Neural cell (in vitro differentiated cells): ENCODE measurements around the gene PDCD4. TPM values are rescaled to one million over a fixed set of nuclear protein-coding genes. Genes with fewer than 3 reads are reported as not detected.

Experiments
- H2AFZ ChIP-seq: fragments of 200-600, 300-800 bp; sonication (generic), shearing (Covaris generic); 2 replicates; pipeline ENCODE4 v1.6.0; 2014; ENCODE audit warnings: low read depth, mild to moderate bottlenecking, antibody characterized with exemption, low read length, moderate library complexity
- H3F3A ChIP-seq: fragments of 200-600 bp; shearing (Covaris generic); 2 replicates; pipeline ENCODE4 v1.6.1; 2016; ENCODE audit warnings: mild to moderate bottlenecking, moderate library complexity, mixed read lengths, antibody characterized with exemption, low read length; ENCODE audit not compliant: insufficient read depth, poor library complexity, severe bottlenecking
- H3K27ac ChIP-seq: fragments of 200-600, 300-800 bp; sonication (generic), shearing (Covaris generic); 2 replicates; pipeline ENCODE4 v1.5.1; 2014; ENCODE audit warnings: mild to moderate bottlenecking, low read length, moderate library complexity
- H3K27me3 ChIP-seq: fragments of 300-800, 200-600 bp; sonication (generic), shearing (Covaris generic); 2 replicates; pipeline ENCODE4 v1.6.0; 2014; ENCODE audit warnings: mild to moderate bottlenecking, low read depth, low read length, moderate library complexity; ENCODE audit not compliant: insufficient read depth
- H3K36me3 ChIP-seq: fragments of 300-800, 200-600 bp; sonication (generic), shearing (Covaris generic); 2 replicates; pipeline ENCODE4 v1.5.1; 2014; ENCODE audit warnings: mild to moderate bottlenecking, antibody characterized with exemption, low read length, moderate library complexity; ENCODE audit not compliant: insufficient read depth
- H3K4me2 ChIP-seq: fragments of 300-800, 200-600 bp; sonication (generic), shearing (Covaris generic); 2 replicates; pipeline ENCODE4 v1.6.0; 2014; ENCODE audit warnings: mild to moderate bottlenecking, low read length
- H3K4me3 ChIP-seq: fragments of 300-800, 200-600 bp; sonication (generic), shearing (Covaris generic); 2 replicates; pipeline ENCODE4 v1.5.1; 2014; ENCODE audit warnings: mild to moderate bottlenecking, low read length, moderate library complexity
- H3K79me2 ChIP-seq: fragments of 200-600 bp; shearing (Covaris generic); replicated peaks from 2 replicates; pipeline ENCODE4 v1.6.0; 2014; ENCODE audit warnings: mild to moderate bottlenecking, low read length, moderate library complexity; ENCODE audit not compliant: insufficient read depth
- H3K9ac ChIP-seq: fragments of 300-800, 200-600 bp; sonication (generic), shearing (Covaris generic); 2 replicates; pipeline ENCODE4 v1.6.1; 2016; ENCODE audit warnings: mild to moderate bottlenecking, low read length, mixed read lengths
- H3K9me2 ChIP-seq: fragments of 200-600 bp; shearing (Covaris generic); 2 replicates; pipeline ENCODE4 v1.6.1; 2016; ENCODE audit warnings: mild to moderate bottlenecking, low read length, mixed read lengths; ENCODE audit not compliant: insufficient read depth
- H3K9me3 ChIP-seq: fragments of 200-600, 300-800 bp; sonication (generic), shearing (Covaris generic); 2 replicates; pipeline ENCODE4 v1.6.1; 2016; ENCODE audit warnings: mild to moderate bottlenecking, mixed run types, low read length, moderate library complexity, mixed read lengths
- H4K20me1 ChIP-seq: fragments of 200-600 bp; shearing (Covaris generic); 2 replicates; pipeline ENCODE4 v1.6.1; 2016; ENCODE audit warnings: mild to moderate bottlenecking, mixed run types; ENCODE audit not compliant: insufficient read depth
- EP300 ChIP-seq: fragments of 450-650 bp; conservative IDR thresholded peaks from 2 replicates; pipeline ENCODE4 v1.6.1; 2014; ENCODE audit warnings: antibody characterized with exemption, mild to moderate bottlenecking, moderate library complexity; ENCODE audit not compliant: poor library complexity, severe bottlenecking
- EZH2 ChIP-seq: fragments of 200-600, 300-800 bp; shearing (Covaris generic), sonication (generic); IDR thresholded peaks from 2 replicates; pipeline ENCODE4 v1.6.1; 2014; ENCODE audit warnings: antibody characterized with exemption, low read length, borderline replicate concordance, mild to moderate bottlenecking; ENCODE audit not compliant: insufficient read depth, poor library complexity, severe bottlenecking
- MXI1 ChIP-seq: fragments of 450-650 bp; conservative IDR thresholded peaks from 2 replicates; pipeline ENCODE4 v1.6.1; 2014; ENCODE audit warnings: antibody characterized with exemption, mild to moderate bottlenecking; ENCODE audit not compliant: poor library complexity, severe bottlenecking
- POLR2AphosphoS5 ChIP-seq: IDR thresholded peaks from 2 replicates; pipeline ENCODE4 v1.6.1; 2012
- RAD21 ChIP-seq: fragments of 450-650 bp; conservative IDR thresholded peaks from 2 replicates; pipeline ENCODE4 v1.6.1; 2014; ENCODE audit warnings: antibody characterized with exemption, mild to moderate bottlenecking, moderate library complexity
- REST ChIP-seq: IDR thresholded peaks from 2 replicates; pipeline ENCODE4 v1.6.1; 2012; ENCODE audit warnings: borderline replicate concordance
- SMC3 ChIP-seq: fragments of 450-650 bp; conservative IDR thresholded peaks from 2 replicates; pipeline ENCODE4 v1.6.1; 2014; ENCODE audit warnings: antibody characterized with exemption, mild to moderate bottlenecking, moderate library complexity; ENCODE audit not compliant: poor library complexity
- TAF1 ChIP-seq: IDR thresholded peaks from 2 replicates; pipeline ENCODE4 v1.6.1; 2012; ENCODE audit warnings: low read depth
- polyA plus RNA-seq: library from polyadenylated mRNA; depleted of rRNA; stranded (reverse); fragments of >200 nt; gene quantifications from 2 replicates; pipeline ENCODE4 v1.2.3, GENCODE V29; 2014
- TF ChIP-seq, protein P1 (sequence below): fragments of 450-650 bp; IDR thresholded peaks from 2 replicates; pipeline ENCODE4 v1.5.1; 2014; ENCODE audit warnings: antibody characterized with exemption, mild to moderate bottlenecking, moderate library complexity; ENCODE audit not compliant: poor library complexity, severe bottlenecking

Gene PDCD4
- polyA plus RNA-seq, 1 donor from 2014 or later = 83.5 TPM

DNA sequence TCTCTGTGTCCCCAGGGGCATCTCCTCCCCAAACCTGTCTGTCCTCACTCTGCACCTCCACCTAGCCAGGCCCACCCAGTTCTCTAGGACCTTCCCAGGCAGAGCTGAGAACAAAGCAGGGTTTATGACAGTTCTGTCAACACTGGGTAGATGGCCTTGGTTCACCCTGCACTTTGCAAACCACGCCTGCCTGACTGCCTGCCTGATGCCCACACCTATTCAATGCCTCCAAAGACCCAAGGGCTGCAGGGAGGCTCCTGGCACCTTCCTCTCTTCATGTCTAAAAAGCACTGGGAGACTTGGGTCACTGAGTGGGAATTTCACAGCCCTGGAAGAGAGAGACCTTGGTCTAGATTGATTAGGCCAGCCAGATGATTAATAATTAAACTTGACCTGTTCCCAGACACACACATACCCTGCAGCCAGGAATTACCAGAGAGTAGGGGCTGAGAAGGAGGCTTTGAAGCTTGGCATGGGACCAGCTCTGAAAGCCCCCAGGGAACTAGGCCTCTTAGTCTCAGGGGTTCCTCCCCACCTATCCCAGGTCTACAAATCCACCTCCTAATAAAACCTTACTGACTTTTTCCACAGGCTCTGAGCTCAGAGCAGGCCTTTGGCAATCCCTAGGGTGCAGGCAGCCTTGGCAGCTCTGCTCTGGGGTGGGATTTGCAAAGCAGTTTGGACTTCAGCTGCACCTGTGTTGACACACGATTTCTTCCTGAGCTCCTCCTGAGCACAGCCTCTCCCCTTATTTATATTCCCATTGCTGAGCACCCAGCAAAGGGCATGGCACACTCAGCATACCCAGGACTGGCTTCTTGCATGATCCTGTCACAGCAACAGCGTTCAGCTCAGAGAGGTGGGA is 25.7 kb upstream of the PDCD4 start:
- TF ChIP-seq, protein P1, sequence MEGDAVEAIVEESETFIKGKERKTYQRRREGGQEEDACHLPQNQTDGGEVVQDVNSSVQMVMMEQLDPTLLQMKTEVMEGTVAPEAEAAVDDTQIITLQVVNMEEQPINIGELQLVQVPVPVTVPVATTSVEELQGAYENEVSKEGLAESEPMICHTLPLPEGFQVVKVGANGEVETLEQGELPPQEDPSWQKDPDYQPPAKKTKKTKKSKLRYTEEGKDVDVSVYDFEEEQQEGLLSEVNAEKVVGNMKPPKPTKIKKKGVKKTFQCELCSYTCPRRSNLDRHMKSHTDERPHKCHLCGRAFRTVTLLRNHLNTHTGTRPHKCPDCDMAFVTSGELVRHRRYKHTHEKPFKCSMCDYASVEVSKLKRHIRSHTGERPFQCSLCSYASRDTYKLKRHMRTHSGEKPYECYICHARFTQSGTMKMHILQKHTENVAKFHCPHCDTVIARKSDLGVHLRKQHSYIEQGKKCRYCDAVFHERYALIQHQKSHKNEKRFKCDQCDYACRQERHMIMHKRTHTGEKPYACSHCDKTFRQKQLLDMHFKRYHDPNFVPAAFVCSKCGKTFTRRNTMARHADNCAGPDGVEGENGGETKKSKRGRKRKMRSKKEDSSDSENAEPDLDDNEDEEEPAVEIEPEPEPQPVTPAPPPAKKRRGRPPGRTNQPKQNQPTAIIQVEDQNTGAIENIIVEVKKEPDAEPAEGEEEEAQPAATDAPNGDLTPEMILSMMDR = no peak
- TF ChIP-seq RAD21 (no peak), REST (no peak), POLR2AphosphoS5 (no peak), MXI1 (no peak)
- no peaks in the 10 kb centered on the region for H3K36me3 ChIP-seq
- H3K4me2 ChIP-seq = no peak overlapping the region
- H4K20me1 ChIP-seq = no peaks in the 10 kb centered on the region
- no peak overlapping the region for H3K4me3 ChIP-seq
- no peak overlapping the region for H3K27ac ChIP-seq
- no peak overlapping the region for H3K9ac ChIP-seq
- H3F3A ChIP-seq = no peaks in the 10 kb centered on the region
- no peaks in the 10 kb centered on the region for H3K9me3 ChIP-seq
- H3K9me2 ChIP-seq = no peaks in the 10 kb centered on the region
- no peak overlapping the region for H2AFZ ChIP-seq
- H3K27me3 ChIP-seq = no peaks in the 10 kb centered on the region
- H3K79me2 ChIP-seq = no peaks in the 10 kb centered on the region

DNA sequence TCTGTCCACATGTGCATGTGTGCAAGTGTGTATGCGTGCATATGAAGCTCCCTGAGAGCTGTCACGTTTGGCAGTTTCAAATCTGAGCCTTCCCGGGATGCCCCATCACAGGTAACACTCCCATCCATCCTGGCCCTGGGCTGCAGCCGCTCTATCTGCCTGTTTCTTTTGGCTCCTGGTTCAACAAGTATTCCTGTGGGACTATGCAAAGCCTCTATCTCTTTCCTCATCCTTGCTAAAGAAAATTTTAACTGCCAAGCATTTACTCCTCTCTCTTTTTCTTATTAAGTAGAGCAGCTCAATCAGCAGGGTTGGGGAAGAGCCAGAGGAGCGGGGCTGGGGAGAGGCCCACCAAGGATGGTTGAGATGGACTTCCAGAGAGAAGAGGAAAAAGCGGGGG is 24.4 kb upstream of the PDCD4 start:
- H3K4me2 ChIP-seq = no peak overlapping the region
- H2AFZ ChIP-seq = no peak overlapping the region
- H3K9me3 ChIP-seq = no peaks in the 10 kb centered on the region
- no peaks in the 10 kb centered on the region for H3K27me3 ChIP-seq
- TF ChIP-seq MXI1 = no peak
- TF ChIP-seq EP300 = no peak
- TF ChIP-seq, protein P1 = no peak
- TF ChIP-seq EZH2 = no peak
- no peak for TF ChIP-seq REST
- no peak for TF ChIP-seq RAD21
- no peak for TF ChIP-seq POLR2AphosphoS5
- TF ChIP-seq SMC3 = no peak
- TF ChIP-seq TAF1 = no peak
- no peaks in the 10 kb centered on the region for H3K9me2 ChIP-seq
- no peaks in the 10 kb centered on the region for H3F3A ChIP-seq
- no peaks in the 10 kb centered on the region for H4K20me1 ChIP-seq
- H3K27ac ChIP-seq = no peak overlapping the region
- no peak overlapping the region for H3K9ac ChIP-seq
- no peaks in the 10 kb centered on the region for H3K36me3 ChIP-seq
- H3K4me3 ChIP-seq = no peak overlapping the region
- no peaks in the 10 kb centered on the region for H3K79me2 ChIP-seq
